ENCODE data around the gene MAPK12.
A peak's percentile ranks its signal among the peaks of the same experiment; 100 is the strongest.

The MAPK12 gene

DNA sequence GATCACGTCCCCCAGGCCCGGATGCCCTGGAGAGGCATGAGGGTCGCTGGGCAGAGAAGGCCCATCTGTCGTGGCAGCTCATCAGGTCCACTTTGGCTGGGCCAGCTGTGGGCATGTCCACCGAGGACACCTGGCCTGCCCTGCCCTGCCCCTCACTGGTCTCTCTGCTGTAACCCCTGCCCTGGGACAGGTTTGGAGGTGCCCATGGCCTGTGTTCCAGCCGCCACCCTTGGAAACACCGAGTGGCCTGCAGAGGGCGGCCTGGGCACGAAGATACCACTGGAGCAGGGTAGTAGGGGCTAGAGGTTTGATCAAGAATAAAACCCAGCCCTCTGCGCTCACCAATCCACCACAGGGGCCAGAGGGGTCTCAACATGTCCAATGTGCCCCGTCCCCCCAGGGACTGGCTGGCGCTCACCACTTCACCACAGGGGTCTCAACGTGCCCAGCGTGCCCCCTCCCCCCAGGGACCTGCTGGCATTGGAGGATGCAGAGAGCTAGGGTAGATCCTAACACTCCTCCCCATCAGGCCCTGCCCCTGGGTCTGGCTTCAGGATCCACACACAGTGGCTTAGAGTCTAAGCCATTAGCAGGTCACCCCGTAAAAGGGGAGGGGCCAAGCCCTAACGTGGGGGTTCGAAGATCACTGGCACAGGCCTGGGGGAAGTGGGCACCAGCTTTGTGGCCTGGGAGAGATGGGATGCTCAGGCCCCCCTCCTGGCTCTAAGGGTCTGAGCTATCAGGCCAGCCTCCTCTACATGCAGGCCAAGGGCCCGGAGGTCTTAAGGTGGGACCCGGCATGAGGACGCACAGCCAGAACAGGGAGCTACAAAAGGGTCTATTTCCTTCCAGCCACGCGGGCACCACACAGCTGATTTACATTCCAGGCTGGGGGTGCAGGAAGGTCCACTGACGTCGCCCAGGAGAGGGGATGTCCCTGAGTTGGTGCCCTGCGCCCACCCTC, 9.1 kb downstream of the MAPK12 start:
- DNase-seq (ENCODE audit: low read depth), result peak; percentile 55

DNA sequence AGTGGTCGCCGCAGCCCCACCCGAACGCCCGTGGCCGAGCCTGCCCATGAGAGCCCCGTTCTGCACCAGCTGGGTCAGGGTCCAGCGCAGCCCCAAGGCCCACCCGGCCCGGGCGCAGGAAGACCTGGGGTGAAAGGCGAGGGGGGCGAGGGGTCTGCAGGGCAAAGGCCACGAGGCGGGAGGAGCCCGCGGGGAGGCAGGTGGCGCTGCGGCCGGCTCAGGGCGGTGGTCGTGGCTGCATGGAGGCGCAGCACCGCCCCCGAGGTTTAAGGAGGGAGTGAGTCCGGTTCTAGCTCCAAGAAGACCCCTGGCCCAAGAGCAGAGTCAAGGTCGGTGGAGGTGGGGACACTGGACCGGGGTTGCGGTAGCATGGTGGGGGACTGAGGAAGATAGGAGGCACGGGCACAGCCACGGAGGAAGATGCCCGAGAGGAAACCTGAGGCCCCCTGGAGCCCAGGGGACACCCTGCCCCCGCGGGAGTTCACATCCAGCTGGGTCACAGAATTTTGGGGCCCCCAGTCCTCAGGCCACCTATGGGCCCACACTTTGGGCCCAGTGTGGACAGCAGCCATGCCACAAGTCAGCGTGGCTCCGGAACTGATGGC, 9.9 kb downstream of the MAPK12 start:
- DNase-seq (ENCODE audit: low read depth), result no peak

DNA sequence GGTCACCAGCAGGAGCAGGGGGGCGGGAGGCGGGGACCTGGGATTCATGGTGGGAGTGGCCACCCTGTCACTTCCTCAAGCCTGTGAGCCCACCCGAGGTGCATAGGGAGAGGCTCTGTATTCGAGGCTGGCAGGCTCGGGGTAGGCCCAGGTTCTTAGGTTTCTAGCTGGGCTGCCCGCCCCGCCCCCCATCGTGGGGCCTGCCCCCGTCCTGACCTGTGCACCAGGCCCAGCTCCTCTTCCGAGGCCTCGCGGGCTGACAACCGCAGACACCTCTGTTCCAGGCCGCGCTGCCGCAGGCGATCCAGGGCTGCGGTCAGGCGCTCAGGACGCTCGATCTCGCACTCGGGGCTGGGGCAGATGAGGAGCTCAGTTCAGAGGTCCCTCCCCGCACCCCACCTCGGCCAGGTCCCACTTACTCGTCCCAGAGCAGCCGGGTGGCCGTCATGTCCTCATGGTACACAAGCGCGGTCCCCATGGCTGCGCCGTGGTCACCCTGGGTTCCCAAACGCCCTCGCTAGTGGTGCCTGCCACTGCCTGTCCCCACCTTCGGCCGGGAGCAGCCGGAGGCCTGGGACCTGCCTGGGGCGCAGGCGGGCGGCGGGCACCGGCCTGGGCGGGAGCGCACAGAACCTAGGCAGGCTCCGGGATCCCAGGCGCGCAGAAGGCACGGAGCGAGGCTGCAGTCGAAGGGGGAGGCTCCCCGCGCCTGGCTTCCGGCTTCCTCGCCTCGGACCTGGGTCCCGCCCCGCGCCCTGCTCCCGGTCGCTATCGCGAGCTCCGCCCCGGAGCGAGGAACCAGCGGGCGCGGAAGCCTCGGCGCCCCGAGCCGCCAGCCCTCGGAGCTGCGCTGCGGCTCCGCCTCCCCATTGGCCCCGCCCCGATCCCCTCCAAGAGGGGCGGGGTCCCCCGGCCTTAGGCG, 10.7 kb downstream of the MAPK12 start, which contains the start of gene HDAC10:
TSS of gene HDAC10 (minus strand) at position 711 of the 922 bp plus-strand sequence. CDS start at position 478, 233 bp downstream.
- peak; percentile 74 for DNase-seq (ENCODE audit: low read depth)

DNA sequence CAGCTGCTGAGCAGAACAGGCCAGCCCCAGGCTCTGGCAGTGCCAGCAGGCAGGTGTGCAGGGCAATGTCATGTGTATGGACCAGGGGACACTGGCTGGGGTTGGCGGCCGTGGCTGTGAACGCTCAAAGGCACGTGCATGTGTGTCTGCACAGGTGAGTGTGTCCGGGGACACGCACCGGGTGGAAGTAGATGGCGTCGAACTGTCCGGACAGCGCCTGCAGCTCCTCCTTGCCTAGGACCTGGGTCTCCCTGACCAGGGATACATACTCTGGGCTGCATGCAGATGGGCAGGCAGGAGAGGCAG, 11.3 kb downstream of the MAPK12 start:
- no peak for DNase-seq (ENCODE audit: low read depth)

DNA sequence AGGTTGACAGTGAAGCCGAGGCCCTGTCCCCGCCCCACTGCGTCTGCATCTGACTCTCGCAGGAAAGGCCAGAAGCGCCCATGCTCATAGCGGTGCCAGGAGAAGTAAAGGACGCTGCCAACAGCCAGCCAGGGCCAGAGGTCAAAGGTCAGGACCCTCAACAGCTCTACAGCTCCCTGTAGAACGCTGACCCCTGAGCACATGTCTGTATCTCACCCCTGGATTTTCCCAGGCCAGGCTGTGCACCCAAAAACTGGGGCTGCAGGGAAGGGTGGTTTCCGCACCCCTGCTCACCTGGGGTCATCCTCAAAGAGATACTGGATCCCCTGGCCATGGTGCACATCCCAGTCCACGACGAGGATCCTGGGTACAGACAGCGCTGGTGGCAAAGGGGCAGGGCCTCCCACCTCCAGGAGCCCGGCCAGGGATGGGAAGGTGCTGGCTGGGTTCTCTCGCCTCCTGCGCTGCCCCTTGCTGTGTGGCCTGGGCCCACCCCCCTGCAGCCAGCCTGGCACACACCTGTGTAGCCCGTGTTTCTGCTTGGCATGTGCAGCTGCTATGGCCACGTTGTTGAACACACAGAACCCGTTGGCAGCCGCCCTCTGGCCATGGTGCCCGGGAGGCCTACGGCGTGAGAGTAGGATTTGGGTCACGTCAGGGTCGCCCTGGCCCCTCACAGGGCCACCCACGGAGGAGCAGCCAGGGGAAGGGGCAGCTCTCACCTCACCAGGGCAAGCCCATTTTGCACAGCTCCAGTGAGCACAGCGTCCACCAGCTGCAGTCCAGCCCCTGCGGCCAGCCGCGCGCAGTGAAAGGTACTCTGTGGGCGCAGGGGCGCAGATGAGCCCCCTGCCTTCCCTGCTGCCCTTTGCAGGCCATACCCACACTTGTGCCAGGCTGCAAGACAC, 11.9 kb downstream of the MAPK12 start:
- no peak for DNase-seq (ENCODE audit: low read depth)

DNA sequence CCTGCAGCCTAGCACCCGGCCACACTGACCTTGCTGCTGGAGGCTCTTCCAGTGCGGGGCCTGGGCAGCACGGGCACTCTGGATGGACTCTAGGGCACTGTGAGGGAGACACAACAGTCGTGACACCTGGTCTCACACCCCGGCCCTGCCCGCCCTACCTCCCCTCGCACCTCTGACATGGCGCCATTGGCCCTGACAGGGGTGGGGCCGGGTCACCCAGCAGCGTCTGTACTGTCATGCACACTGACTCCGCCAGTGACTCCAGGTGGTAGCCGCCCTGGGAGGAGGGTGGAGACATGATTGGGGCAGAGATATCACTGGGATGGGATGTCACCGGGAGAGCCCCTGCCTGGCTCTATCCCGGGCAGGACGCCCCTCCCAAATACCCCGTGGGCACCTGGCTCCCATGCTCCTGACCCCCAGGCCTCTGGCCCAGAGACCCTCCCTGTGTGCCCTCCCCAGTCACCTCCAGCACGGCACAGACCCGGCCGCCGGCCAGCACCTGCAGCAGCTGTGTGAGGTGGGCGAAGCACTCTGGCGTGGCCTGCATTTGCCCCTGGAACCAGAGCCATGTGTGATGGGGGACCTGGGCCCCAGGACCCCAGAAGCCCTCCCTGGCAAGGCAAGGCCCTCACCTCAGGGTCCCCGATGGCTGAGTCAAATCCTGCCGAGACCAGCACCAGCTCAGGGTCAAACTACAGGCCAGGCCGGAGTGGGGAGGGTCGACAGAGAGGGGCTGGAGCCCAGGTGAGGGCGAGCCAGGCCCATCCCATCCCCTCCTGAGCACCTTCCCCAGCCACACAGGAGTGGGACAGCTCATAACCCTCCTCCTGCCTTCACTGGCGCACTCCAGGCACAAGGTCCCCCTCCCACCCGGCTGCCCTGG, 13.0 kb downstream of the MAPK12 start:
- DNase-seq (ENCODE audit: low read depth), result no peak

DNA sequence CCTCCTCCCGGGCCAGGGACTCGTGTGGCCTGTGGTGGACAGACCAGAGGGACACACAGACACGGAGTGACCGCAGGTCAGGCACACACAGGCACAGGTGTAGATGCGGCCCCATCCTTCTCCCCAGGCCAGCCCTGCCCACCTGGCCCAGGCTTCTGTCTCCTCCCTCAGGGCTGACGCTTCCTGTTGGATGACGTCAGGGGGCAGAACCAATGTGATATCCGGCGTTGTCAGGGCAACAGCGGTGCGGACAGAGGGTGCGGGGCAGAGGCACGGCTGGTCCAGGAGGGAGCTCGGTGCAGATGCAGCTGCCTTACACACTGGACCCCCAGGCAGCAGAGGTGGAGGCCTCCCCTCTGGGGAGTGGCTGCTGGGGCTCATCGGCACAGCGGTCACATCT, 13.7 kb downstream of the MAPK12 start:
- peak; percentile 51 for DNase-seq (ENCODE audit: low read depth)

DNA sequence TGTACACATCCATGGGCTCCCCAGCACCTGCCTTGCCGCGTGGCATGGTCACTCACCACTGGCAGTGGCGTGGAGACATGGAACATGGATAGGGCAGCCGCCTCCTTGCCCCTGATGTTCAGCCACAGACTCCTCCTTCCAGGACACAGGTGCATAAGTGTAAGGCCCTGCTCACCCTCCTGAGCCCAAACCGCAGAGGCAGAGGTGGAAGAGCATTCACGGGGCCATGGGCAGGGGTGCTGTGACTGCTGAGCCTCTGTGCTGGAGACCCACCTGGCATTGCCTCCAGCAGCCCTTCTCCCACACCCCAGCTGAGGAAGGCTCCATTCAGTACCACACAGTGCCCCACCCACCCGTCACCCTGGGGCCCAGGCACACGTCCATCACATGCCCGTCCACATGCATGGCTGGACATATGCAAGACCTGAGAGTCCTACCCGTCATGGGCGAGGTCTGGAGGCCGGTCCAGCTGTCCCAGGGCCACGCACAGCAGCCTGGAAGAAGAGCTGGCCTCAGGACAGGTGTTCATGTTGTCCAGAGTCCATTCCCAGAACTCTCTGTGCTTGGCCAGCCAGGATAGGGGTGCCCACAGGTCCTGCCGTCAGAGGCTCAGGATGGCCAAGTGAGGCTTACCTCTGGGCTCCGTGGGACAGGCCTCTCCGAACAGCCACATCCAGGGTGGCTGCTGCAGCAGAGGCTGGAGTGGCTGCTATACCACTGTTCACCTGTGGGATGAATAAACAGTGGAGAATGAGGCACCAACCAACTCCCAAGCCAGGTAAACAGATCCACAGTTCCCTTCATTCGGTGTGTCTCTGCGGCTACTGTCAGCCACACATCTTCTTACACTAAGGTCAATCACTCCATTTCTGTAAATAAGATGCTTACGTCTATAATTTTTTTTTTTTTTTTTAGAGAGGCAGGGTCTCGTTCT, 15.0 kb downstream of the MAPK12 start:
- no peak for DNase-seq (ENCODE audit: low read depth)

DNA sequence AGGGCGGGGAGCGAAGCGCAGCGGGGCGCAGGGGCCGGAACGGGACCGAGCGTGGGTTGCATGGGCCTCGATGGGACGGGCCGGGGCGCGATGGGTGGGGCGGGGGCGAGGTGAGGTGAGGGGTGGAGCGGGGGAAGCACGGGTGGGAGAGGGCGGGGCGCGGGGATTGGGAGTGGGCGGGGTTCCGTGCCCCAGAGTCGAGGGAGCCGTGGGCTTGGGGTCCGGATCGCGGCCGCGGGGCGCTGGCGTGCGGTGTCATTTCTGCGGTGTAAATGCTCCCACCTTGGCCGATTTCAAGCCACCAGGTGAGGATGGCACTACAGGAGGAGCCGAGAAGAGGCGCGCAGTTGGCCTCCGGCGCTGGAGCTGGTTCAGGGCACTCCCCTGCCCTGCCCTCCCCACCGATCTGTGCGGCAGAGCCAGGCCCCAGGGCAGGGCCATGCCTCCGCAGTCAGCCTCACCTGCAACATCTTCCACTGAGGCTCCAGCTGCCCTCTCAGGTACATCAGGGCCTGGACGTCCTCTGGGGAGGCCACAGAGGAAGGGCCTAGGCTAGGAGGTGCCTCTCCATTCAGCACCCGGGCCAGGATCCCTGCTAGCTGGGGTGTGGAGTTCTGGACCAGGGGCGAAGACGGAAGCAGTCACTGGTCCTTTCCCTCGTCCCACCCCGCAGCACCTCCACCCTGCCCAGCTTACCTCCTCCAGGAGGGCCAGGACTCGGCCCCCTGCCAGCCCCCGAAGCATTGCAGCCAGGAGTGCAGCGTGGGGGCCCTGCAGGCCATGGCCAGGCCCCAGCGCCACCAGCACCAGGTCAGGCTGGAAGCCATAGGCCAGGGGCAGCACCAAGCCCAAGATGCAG, 16.0 kb downstream of the MAPK12 start:
- no peak for DNase-seq (ENCODE audit: low read depth)

DNA sequence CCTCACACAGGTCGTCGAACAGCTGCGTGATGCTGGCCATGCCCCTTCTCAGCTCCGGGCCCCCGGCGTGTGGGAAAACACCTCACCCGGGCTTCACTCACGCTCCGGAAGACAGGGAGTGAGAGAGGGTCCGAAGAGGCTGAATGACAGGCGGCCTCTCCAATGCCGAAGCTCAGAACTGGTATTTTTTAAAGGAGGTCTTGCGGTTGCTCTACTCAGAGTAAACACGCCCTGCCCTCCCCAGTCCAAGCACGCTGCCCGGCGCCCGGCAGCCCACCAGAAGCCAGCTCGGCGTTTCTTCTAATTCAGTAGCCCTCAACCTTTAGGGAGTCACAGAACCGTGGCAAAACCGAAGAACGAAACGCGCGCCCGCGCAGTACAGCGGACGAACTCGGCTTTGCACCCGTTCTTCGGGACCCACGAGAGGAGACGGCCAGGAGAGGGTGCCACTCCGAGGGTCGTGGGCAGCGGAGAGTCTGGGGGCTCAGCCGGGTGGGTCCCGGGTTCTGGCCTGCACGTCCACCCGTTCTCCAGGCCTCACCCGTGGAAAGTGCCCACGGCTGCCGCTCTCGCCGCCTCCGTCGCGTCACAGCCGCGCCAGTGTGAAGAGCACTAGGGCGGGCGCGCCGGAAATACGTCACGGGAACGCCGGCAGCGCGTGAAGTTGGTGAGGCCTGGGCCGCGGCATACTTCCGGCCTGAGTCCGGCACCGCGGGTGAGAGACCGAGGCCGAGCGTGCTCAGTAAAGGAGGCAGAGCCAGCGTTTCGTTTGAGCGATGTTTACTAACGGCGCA, 16.9 kb downstream of the MAPK12 start, which contains the start of gene TUBGCP6:
TSS of gene TUBGCP6 (minus strand) at position 604 of the 794 bp plus-strand sequence. CDS start at position 40, 564 bp downstream.
- peak; percentile 88 for DNase-seq (ENCODE audit: low read depth)

DNA sequence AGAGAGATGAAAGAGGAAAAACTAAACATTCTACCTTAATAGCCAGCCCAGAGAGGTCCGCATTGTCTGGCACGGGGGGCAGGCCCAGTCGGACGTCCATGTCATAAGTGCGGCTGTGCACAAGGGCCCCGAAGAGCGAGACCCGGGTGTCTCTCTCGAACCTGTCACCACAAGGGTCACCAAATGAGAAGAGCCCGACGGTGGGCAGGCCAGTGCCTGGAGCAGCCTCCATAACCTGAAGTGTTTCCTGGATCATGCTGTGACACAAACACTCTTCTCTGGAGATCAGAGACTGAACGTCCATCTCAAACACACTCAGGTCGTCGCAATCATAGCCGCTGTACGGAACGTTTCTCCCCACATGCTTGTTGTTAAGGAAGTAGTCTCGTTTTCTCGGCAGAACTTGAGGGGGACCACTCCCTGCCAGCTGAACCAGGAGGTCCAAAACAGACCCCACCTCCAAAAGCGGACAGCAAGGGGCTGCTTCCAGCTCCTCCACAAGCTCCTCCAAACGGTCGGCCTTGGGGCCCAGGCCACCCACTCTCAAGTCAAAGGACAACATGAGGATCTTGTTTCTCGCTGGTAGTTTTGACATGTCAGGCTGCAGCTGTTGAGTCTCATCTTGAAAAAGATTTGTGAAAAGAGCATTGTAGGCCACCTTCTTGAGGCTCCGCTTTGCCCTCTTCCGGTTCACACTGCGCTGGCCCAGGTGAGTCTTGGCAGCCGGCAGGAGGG, 17.6 kb downstream of the MAPK12 start:
- DNase-seq (ENCODE audit: low read depth), result no peak

DNA sequence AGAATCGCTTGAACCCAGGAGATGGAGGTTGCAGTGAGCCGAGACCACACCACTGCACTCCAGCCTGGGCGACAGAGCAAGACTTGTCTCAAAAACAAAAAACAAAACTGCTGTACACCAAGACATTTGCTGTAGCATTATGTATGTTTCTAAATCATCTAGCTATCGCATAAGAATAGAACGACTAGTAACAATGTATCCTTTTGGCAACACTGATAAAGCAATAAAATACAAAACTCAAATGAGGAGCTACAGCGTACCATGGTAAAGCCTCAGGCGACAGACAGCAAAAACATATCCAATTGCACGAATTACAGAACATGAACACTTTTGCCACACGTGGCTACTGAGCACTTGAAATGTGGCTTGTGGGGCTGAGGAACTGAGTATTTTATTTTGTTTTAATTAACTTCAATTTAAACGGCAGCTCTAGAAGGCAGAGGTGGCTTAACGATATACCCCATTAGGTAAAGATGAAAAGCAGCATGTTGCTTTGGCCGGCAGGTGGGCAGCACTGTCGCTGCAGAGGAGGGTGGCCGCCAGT, 19.0 kb downstream of the MAPK12 start:
- DNase-seq (ENCODE audit: low read depth), result no peak

DNA sequence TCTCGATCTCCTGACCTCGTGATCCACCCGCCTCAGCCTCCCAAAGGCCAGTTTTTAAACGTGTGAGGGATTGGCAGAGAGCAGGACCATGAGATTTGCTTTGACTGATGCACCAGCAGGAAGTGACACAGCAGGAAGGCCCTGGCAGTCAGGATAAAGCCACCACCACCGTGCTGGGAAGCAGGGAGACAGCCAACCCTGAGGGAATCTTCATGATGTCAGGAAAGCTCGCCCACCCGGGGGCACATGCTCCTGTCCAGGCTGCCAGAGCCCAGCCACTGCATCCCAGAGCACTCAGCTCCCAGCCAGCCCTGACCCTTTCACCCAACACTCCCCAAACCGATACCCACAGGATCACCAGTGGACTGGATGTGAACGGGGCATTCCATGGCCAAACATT, 22.7 kb downstream of the MAPK12 start:
- DNase-seq (ENCODE audit: low read depth), result no peak

DNA sequence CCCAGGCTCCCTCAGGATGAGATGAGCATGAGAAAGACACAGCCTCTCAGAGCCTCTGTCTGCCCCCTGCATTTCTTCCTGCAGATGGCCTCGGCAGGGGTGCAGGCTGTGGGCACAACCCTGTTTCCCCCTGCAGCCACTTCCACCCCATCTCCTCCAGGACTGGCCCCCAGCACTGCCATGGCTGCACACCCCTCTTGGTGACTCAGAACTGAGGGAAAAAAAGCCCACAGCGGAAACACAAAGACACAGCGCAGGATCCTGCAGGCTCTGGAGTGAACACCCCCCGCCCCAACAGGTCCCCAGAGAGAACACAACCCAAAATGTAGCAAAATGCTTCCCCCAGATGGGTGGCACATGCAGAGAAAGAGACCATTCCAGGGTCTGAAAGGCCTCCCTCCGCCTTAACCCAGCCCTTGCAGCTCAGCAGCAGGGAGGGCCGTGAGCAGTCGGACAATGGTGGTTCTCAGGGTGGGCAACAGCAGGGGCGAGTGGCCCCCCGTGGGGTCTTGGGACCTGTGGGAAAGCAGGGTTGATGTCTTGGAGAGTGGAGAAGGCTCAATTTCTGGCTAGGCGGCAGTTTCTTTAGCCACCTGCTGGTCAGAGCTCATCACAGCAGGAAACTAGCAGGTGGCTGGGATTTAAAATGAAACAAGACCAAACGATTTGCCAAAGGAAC, 24.6 kb downstream of the MAPK12 start:
- no peak for DNase-seq (ENCODE audit: low read depth)

DNA sequence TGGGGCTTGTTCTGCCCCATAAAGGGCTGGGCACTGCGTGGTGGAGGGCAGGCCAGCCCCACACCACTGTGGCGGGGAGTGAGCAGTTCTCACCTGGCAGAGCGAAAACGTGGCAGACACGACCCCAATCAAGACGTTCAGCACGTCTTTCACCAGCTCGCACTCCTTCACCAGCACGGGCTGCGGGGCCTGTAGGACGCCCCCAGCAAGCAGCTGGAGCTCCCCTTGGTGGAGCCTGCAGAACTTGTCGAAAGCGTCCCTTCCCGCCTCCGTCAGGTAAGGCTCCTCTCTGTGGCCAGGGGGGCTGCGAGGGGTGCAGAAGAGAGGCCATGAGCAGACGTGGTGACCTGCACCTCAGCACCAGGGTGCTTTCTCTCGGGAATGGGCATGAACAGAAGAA, 28.3 kb downstream of the MAPK12 start:
- DNase-seq (ENCODE audit: low read depth), result no peak

All from fibroblast of gingiva (primary cell).